Upper lobe of left lung (tissue), 6 donors: ENCODE measurements around the gene CDH6. TPM values are rescaled to one million over a fixed set of nuclear protein-coding genes. Genes with fewer than 3 reads are reported as not detected.

Source experiments
- ATAC-seq, 2 donors: fragments of 200-7000 bp; cut with Tn5 transposase; one replicate each; pipeline ENCODE4 v1.9.1; 2022; ENCODE audit warnings: mild to moderate bottlenecking in 2 of 2, moderate library complexity in 2 of 2; ENCODE audit not compliant: low FRiP score in 2 of 2
- DNase-seq, 2 donors: peaks; one replicate each; pipeline ENCODE4 v3.0.0-alpha.2; 2019 to 2020
- H3K27ac ChIP-seq, 4 donors: fragments of 200-600 bp; sonication (generic); one replicate each; pipeline ENCODE4 v1.5.1; 2016 to 2019
- H3K27me3 ChIP-seq, 4 donors: fragments of 200-600 bp; sonication (generic); one replicate each; pipeline ENCODE4 v1.5.1; 2017 to 2019
- H3K36me3 ChIP-seq, 4 donors: fragments of 200-600 bp; sonication (generic); one replicate each; pipeline ENCODE4 v1.5.1; 2016 to 2019
- H3K4me1 ChIP-seq, 4 donors: fragments of 200-600 bp; sonication (generic); one replicate each; pipeline ENCODE4 v1.5.1; 2018 to 2019
- H3K4me3 ChIP-seq, 4 donors: fragments of 200-600 bp; sonication (generic); one replicate each; pipeline ENCODE4 v1.5.1; 2017 to 2019; ENCODE audit warnings: mild to moderate bottlenecking in 2 of 4, moderate library complexity in 1 of 4
- H3K9me3 ChIP-seq, 4 donors: fragments of 200-600 bp; sonication (generic); one replicate each; pipeline ENCODE4 v1.5.1; 2018 to 2019
- CTCF ChIP-seq, 6 experiments: fragments of 450-650 bp in 4 of 6; fragments of 200-600 bp in 2 of 6; sonication (generic) in 2 of 6; IDR thresholded peaks; one replicate each; pipeline ENCODE4 v1.5.1; 2016 to 2019; ENCODE audit warnings: antibody characterized with exemption in 6 of 6
- EP300 ChIP-seq, 4 donors: sonication (generic); formaldehyde crosslinking; IDR thresholded peaks; one replicate each; pipeline ENCODE4 v1.5.1; 2017; ENCODE audit warnings: antibody characterized with exemption in 4 of 4, control low read depth in 2 of 4
- POLR2A ChIP-seq, 4 donors: fragments of 450-650 bp; IDR thresholded peaks; one replicate each; pipeline ENCODE4 v1.5.1; 2016 to 2017; ENCODE audit warnings: antibody characterized with exemption in 4 of 4, mild to moderate bottlenecking in 2 of 4
- POLR2AphosphoS5 ChIP-seq, 2 donors: sonication (generic); formaldehyde crosslinking; IDR thresholded peaks; one replicate each; pipeline ENCODE4 v1.5.1; 2017; ENCODE audit warnings: antibody characterized with exemption in 2 of 2
- WGBS, 2 donors: methylation state at CpG; one replicate each; pipeline ENCODE4 v1.1.5; 2017 to 2018; 5-methylcytosine and 5-hydroxymethylcytosine counted together
- total RNA-seq, 6 donors: library from RNA; depleted of rRNA in 4 of 6; stranded (reverse); fragments of >200 nt in 4 of 6; gene quantifications; one replicate each; pipeline versions ENCODE4 v1.1.0 to v1.2.1, GENCODE V29; 2016 to 2021
- donor health status: DM: no; HTN: no; CAD: no; lungs with moderate emphysema.
- donor health status: DM: no; HTN: yes; CAD: no; lungs with severe emphysema.

The CDH6 gene
- total RNA-seq, 6 donors from 2014 or later, result 1.8 to 3.6 (median 2.6) TPM

DNA sequence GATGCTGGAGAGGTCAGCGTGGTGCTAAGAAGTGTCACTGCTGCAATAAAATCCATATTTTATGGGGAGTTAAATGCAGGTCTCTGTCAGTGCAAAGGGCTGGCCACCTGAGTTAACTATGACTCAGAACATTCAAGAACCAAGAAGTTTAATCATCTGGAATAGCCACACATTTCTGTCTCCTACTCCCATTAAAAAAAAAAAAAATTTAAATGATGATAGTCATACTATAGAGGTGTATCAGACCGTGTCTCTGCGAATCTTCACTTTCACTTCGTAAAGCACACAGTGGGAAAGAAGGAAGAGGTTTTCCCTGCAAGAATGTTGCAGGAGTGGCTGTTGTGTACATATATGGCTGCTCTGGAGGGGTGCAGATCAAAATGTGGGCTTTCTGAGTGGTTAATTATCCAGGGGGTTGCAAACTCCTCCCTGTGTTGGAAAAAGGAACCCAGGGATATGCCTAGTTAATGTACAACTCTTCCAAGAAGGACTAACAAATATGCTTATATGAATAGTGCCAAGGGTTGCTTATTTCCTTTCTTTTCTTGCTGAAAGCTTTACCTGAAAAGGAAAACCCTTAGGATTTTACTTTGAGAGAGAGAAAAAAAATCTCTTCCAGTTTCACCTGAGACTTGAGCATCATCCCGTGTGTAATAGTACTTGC lies 1.5 kb downstream of the CDH6 start:
- DNase-seq, result no peak
- Histone ChIP-seq H3K27me3 (peaks cover 0 to 21% (median 8%) of the 10 kb centered on the region in 4 donors), H3K4me3 (peak overlapping the region in 3 of 4 donors; percentile 37 to 44 (median 39)), H3K36me3 (no peaks in the 10 kb centered on the region), H3K4me1 (peaks cover 9 to 18% (median 13%) of the 10 kb centered on the region in 4 donors), H3K27ac (no peak overlapping the region), H3K9me3 (no peaks in the 10 kb centered on the region)
- no peak for ATAC-seq
- no peak for TF ChIP-seq EP300 (IDR thresholded peaks at IDR 0.05)
- TF ChIP-seq CTCF (IDR thresholded peaks at IDR 0.05), result no peak
- no peak for TF ChIP-seq POLR2AphosphoS5 (IDR thresholded peaks at IDR 0.05)
- no peak for TF ChIP-seq POLR2A (IDR thresholded peaks at IDR 0.05)
- WGBS, 2 donors, result 30 to 36% methylated on average over 5 of the region's 5 CpGs

- H3K36me3 ChIP-seq, result no peaks in the 10 kb centered on the region
- DNase-seq (no peak), ATAC-seq (no peak)
- peaks cover 0 to 21% (median 8%) of the 10 kb centered on the region in 4 donors for H3K27me3 ChIP-seq
- peaks cover 9 to 18% (median 13%) of the 10 kb centered on the region in 4 donors for H3K4me1 ChIP-seq
- H3K9me3 ChIP-seq, result no peaks in the 10 kb centered on the region
- no peak overlapping the region for H3K4me3 ChIP-seq
- no peak overlapping the region for H3K27ac ChIP-seq
- TF ChIP-seq CTCF (IDR thresholded peaks at IDR 0.05), result no peak
- TF ChIP-seq POLR2A (IDR thresholded peaks at IDR 0.05), result no peak
- no peak for TF ChIP-seq POLR2AphosphoS5 (IDR thresholded peaks at IDR 0.05)
- no peak for TF ChIP-seq EP300 (IDR thresholded peaks at IDR 0.05)
- WGBS, 2 donors, result 24 to 39% methylated on average over 2 of the region's 2 CpGs
These were observed 2.8 kb downstream of the CDH6 start for GRCh38 chr5:31196309-31196708.

DNA sequence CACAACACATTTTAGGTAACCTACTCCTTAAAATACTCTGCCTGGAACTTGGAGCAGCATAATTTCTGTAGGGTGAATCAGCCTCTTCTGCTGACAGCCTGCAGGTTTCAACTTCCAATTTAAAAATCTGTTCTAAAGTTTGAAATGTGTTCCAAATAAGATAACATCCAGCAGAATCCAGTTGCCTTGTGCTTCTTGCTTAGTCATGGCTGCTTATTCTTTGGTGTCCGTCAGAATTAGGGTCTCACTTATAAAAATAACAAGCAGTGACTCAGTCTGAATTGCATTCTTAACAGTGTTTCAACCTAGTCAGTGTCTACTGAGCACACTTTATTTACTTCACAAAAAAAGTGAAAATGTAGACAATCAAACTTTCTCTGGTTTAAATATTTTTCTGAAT lies 3.7 kb downstream of the CDH6 start:
- no peak overlapping the region for H3K4me3 ChIP-seq
- H3K36me3 ChIP-seq, result no peaks in the 10 kb centered on the region
- H3K27ac ChIP-seq, result no peak overlapping the region
- 31 to 33% methylated on average over 1 of the region's 1 CpG for WGBS, 2 donors
- no peaks in the 10 kb centered on the region for H3K9me3 ChIP-seq
- TF ChIP-seq POLR2A (IDR thresholded peaks at IDR 0.05), result no peak
- TF ChIP-seq CTCF (IDR thresholded peaks at IDR 0.05), result no peak
- TF ChIP-seq POLR2AphosphoS5 (IDR thresholded peaks at IDR 0.05), result no peak
- TF ChIP-seq EP300 (IDR thresholded peaks at IDR 0.05), result no peak
- H3K4me1 ChIP-seq, result peaks cover 9 to 18% (median 13%) of the 10 kb centered on the region in 4 donors
- ATAC-seq (no peak), DNase-seq (no peak)
- peaks cover 0 to 21% (median 8%) of the 10 kb centered on the region in 4 donors for H3K27me3 ChIP-seq

DNA sequence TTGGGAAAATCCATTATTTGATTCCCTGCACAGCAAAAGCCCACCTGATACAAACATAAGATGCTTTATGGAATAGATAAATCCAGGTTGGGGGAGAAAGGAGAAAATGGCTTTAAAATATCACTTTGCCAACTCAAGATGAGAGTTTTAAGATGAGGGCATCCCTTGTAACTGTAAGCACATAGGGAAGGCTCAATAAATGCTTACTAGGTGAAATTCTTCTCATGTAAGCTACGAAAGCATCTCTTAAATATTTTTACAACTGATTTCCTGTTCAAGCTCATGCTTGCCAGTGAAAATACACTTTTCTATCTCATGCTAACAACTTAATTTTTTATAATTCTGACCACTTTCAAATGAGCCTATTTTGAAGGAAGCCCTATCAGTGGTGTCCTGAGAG lies 11.5 kb downstream of the CDH6 start:
- H3K4me1 ChIP-seq, result no peaks in the 10 kb centered on the region
- WGBS, 2 donors, result 64 to 65% methylated on average over 1 of the region's 1 CpG

More for the DNA sequence above, 11.5 kb downstream of the CDH6 start:
- DNase-seq (no peak), ATAC-seq (no peak)
- no peaks in the 10 kb centered on the region for H3K27me3 ChIP-seq
- no peak overlapping the region for H3K27ac ChIP-seq
- TF ChIP-seq POLR2A (IDR thresholded peaks at IDR 0.05) (no peak), CTCF (IDR thresholded peaks at IDR 0.05) (no peak), POLR2AphosphoS5 (IDR thresholded peaks at IDR 0.05) (no peak), EP300 (IDR thresholded peaks at IDR 0.05) (no peak)
- no peak overlapping the region for H3K4me3 ChIP-seq
- no peaks in the 10 kb centered on the region for H3K9me3 ChIP-seq
- no peaks in the 10 kb centered on the region for H3K36me3 ChIP-seq
